ENCODE data around the gene IFFO2.

GRCh38 chr1:18874036-18874435 is 82.4 kb downstream of the IFFO2 start:
- TF ChIP-seq TAF1 (IDR thresholded peaks at IDR 0.05; ENCODE audit: borderline replicate concordance, insufficient read depth, low read length): no peak
- no peak for TF ChIP-seq SIN3A (IDR thresholded peaks at IDR 0.05; ENCODE audit: borderline replicate concordance, insufficient read depth, low read length)
